ENCODE results near the gene NDUFAF2.

Gene NDUFAF2

GRCh38 chr5:61044545-61044944 is 99.5 kb downstream of the NDUFAF2 start:
- H3K4me3 ChIP-seq (ENCODE audit: low read depth, low read length), result no peak overlapping the region
- no peak for TF ChIP-seq CTCF (IDR thresholded peaks at IDR 0.05; ENCODE audit: insufficient read depth, low read depth, low read length, missing control alignments)
- no peak for DNase-seq (ENCODE audit: low read depth)

- DNase-seq (ENCODE audit: low read depth), result no peak
Observed at GRCh38 chr5:61047346-61047745, 102.3 kb downstream of the NDUFAF2 start.

GRCh38 chr5:61048534-61048933 is 103.5 kb downstream of the NDUFAF2 start:
- no peak for DNase-seq (ENCODE audit: low read depth)
- no peak overlapping the region for H3K4me3 ChIP-seq (ENCODE audit: low read depth, low read length)
- no peak for TF ChIP-seq CTCF (IDR thresholded peaks at IDR 0.05; ENCODE audit: insufficient read depth, low read depth, low read length, missing control alignments)

More at GRCh38 chr5:61047346-61047745, 102.3 kb downstream of the NDUFAF2 start:
- H3K4me3 ChIP-seq (ENCODE audit: low read depth, low read length), result no peak overlapping the region
- no peak for TF ChIP-seq CTCF (IDR thresholded peaks at IDR 0.05; ENCODE audit: insufficient read depth, low read depth, low read length, missing control alignments)

GRCh38 chr5:61050292-61050691 is 105.3 kb downstream of the NDUFAF2 start:
- no peak for DNase-seq (ENCODE audit: low read depth)
- TF ChIP-seq CTCF (IDR thresholded peaks at IDR 0.05; ENCODE audit: insufficient read depth, low read depth, low read length, missing control alignments), result no peak
- no peak overlapping the region for H3K4me3 ChIP-seq (ENCODE audit: low read depth, low read length)

- no peak overlapping the region for H3K4me3 ChIP-seq (ENCODE audit: low read depth, low read length)
- no peak for TF ChIP-seq CTCF (IDR thresholded peaks at IDR 0.05; ENCODE audit: insufficient read depth, low read depth, low read length, missing control alignments)
- no peak for DNase-seq (ENCODE audit: low read depth)
Observed at GRCh38 chr5:61051267-61051666, 106.3 kb downstream of the NDUFAF2 start.

- no peak for DNase-seq (ENCODE audit: low read depth)
- no peak for TF ChIP-seq CTCF (IDR thresholded peaks at IDR 0.05; ENCODE audit: insufficient read depth, low read depth, low read length, missing control alignments)
- no peak overlapping the region for H3K4me3 ChIP-seq (ENCODE audit: low read depth, low read length)
Observed at GRCh38 chr5:61052882-61053281, 107.9 kb downstream of the NDUFAF2 start.

- no peak for TF ChIP-seq CTCF (IDR thresholded peaks at IDR 0.05; ENCODE audit: insufficient read depth, low read depth, low read length, missing control alignments)
Observed at GRCh38 chr5:61053937-61054336, 108.9 kb downstream of the NDUFAF2 start.

More at GRCh38 chr5:61053937-61054336, 108.9 kb downstream of the NDUFAF2 start:
- H3K4me3 ChIP-seq (ENCODE audit: low read depth, low read length), result no peak overlapping the region
- DNase-seq (ENCODE audit: low read depth), result no peak

All from GM12865 (cell line).